HEK293 (cell line): ENCODE measurements around the gene HTR4.

Experiments used
- CTCF ChIA-PET: fragments of 350-600 bp; formaldehyde crosslinking; extraction: SDS; loops from one replicate; lab custom pipeline; 2021; ENCODE audit warnings: antibody characterized with exemption; lab: Yijun Ruan, JAX
- POLR2A ChIA-PET: fragments of 300-600 bp; formaldehyde crosslinking; extraction: SDS; loops from one replicate; lab custom pipeline; 2020; ENCODE audit warnings: antibody characterized with exemption, inconsistent platforms; lab: Yijun Ruan, JAX
- H3K27ac ChIP-seq: fragments of 200-500 bp; sonication (Bioruptor generic); 2 replicates; pipeline ENCODE4 v1.5.1; 2014; ENCODE audit warnings: low read depth, low read length, control low read depth, inconsistent platforms; ENCODE audit errors: extremely low read depth
- H3K36me3 ChIP-seq, 2 experiments: fragments of 200-500 bp in 1 of 2; sonication (Bioruptor generic) in 1 of 2; 1 replicate in 1 of 2; 2 replicates in 1 of 2; pipeline ENCODE4 v1.5.1; 2014 to 2017; ENCODE audit warnings: inconsistent platforms in 2 of 2, low read length in 2 of 2; ENCODE audit not compliant: control insufficient read depth in 2 of 2, insufficient read depth in 1 of 2
- H3K4me1 ChIP-seq: fragments of 200-500 bp; sonication (Bioruptor generic); 2 replicates; pipeline ENCODE4 v1.5.1; 2014; ENCODE audit warnings: mild to moderate bottlenecking, low read length, inconsistent platforms; ENCODE audit not compliant: control insufficient read depth, insufficient read depth
- H3K4me3 ChIP-seq: 2 replicates; pipeline ENCODE4 v1.5.1; 2011; ENCODE audit warnings: low read depth, mild to moderate bottlenecking, control low read depth, low read length, moderate library complexity
- H3K9me3 ChIP-seq: fragments of 200-500 bp; sonication (Bioruptor generic); 2 replicates; pipeline ENCODE4 v1.5.1; 2014; ENCODE audit warnings: low read depth, low read length, inconsistent platforms; ENCODE audit not compliant: control insufficient read depth, insufficient read depth
- KLF10 ChIP-seq: fragments of 450-650 bp; IDR thresholded peaks from 2 replicates; pipeline ENCODE4 v1.5.1; 2018; ENCODE audit warnings: missing biosample characterization, mild to moderate bottlenecking, missing genetic modification characterization
- TCF7L2 ChIP-seq: IDR thresholded peaks from 2 replicates; pipeline ENCODE4 v1.6.1; 2011; ENCODE audit warnings: low read depth, mild to moderate bottlenecking, inconsistent platforms, low read length, moderate library complexity, borderline replicate concordance
- WT1 ChIP-seq: fragments of 450-650 bp; formaldehyde crosslinking; IDR thresholded peaks from 2 replicates; pipeline ENCODE4 v1.5.1; 2016; ENCODE audit warnings: missing biosample characterization, missing genetic modification characterization
- ZBTB17 ChIP-seq: fragments of 450-650 bp; formaldehyde crosslinking; IDR thresholded peaks from 2 replicates; pipeline ENCODE4 v1.5.1; 2016; ENCODE audit warnings: missing biosample characterization, missing genetic modification characterization
- ZEB2 ChIP-seq: fragments of 450-650 bp; formaldehyde crosslinking; IDR thresholded peaks from 2 replicates; pipeline ENCODE4 v1.5.1; 2016; ENCODE audit warnings: missing biosample characterization, missing genetic modification characterization
- ZFP3 ChIP-seq: fragments of 450-650 bp; formaldehyde crosslinking; IDR thresholded peaks from 2 replicates; pipeline ENCODE4 v1.5.1; 2016; ENCODE audit warnings: low read depth, missing biosample characterization, missing genetic modification characterization
- ZIC2 ChIP-seq: fragments of 450-650 bp; formaldehyde crosslinking; IDR thresholded peaks from 2 replicates; pipeline ENCODE4 v1.5.1; 2016; ENCODE audit warnings: missing biosample characterization, missing genetic modification characterization
- ZNF157 ChIP-seq: fragments of 450-650 bp; formaldehyde crosslinking; IDR thresholded peaks from 2 replicates; pipeline ENCODE4 v1.5.1; 2016; ENCODE audit warnings: missing biosample characterization, missing genetic modification characterization
- ZNF2 ChIP-seq: fragments of 450-650 bp; formaldehyde crosslinking; IDR thresholded peaks from 2 replicates; pipeline ENCODE4 v1.5.1; 2016; ENCODE audit warnings: missing biosample characterization, missing genetic modification characterization
- ZNF211 ChIP-seq: fragments of 450-650 bp; formaldehyde crosslinking; IDR thresholded peaks from 2 replicates; pipeline ENCODE4 v1.5.1; 2016; ENCODE audit warnings: low read depth, missing biosample characterization, missing genetic modification characterization
- ZNF23 ChIP-seq: fragments of 450-650 bp; formaldehyde crosslinking; IDR thresholded peaks from 2 replicates; pipeline ENCODE4 v1.5.1; 2016; ENCODE audit warnings: missing biosample characterization, missing genetic modification characterization, borderline replicate concordance
- ZNF302 ChIP-seq: fragments of 450-650 bp; formaldehyde crosslinking; IDR thresholded peaks from 2 replicates; pipeline ENCODE4 v1.5.1; 2016; ENCODE audit warnings: missing biosample characterization, missing genetic modification characterization, low read depth
- ZNF354C ChIP-seq: fragments of 450-650 bp; formaldehyde crosslinking; IDR thresholded peaks from 2 replicates; pipeline ENCODE4 v1.5.1; 2016; ENCODE audit warnings: missing biosample characterization, missing genetic modification characterization, low read depth, borderline replicate concordance
- ZNF513 ChIP-seq: fragments of 450-650 bp; IDR thresholded peaks from 2 replicates; pipeline ENCODE4 v1.5.1; 2018; ENCODE audit warnings: missing biosample characterization, missing genetic modification characterization
- ZNF529 ChIP-seq: fragments of 450-650 bp; formaldehyde crosslinking; IDR thresholded peaks from 2 replicates; pipeline ENCODE4 v1.5.1; 2017; ENCODE audit warnings: missing genetic modification characterization, missing biosample characterization; ENCODE audit not compliant: insufficient replicate concordance
- ZNF571 ChIP-seq: fragments of 450-650 bp; formaldehyde crosslinking; IDR thresholded peaks from 2 replicates; pipeline ENCODE4 v1.5.0; 2017; ENCODE audit warnings: missing biosample characterization, missing genetic modification characterization
- ZNF654 ChIP-seq: fragments of 450-650 bp; formaldehyde crosslinking; IDR thresholded peaks from 2 replicates; pipeline ENCODE4 v1.5.1; 2016; ENCODE audit warnings: low read depth, missing biosample characterization, missing genetic modification characterization
- ZNF777 ChIP-seq: fragments of 450-650 bp; formaldehyde crosslinking; IDR thresholded peaks from 2 replicates; pipeline ENCODE4 v1.5.1; 2017; ENCODE audit warnings: missing biosample characterization, missing genetic modification characterization, borderline replicate concordance
- ZSCAN18 ChIP-seq: fragments of 450-650 bp; formaldehyde crosslinking; IDR thresholded peaks from 2 replicates; pipeline ENCODE4 v1.5.1; 2016; ENCODE audit warnings: missing biosample characterization, missing genetic modification characterization
- TF ChIP-seq, protein P1 (sequence below): fragments of 450-650 bp; formaldehyde crosslinking; IDR thresholded peaks from 2 replicates; pipeline ENCODE4 v1.5.1; 2016; ENCODE audit warnings: missing biosample characterization, missing genetic modification characterization
- TF ChIP-seq, protein P2 (sequence below): fragments of 450-650 bp; formaldehyde crosslinking; IDR thresholded peaks from 2 replicates; pipeline ENCODE4 v1.5.1; 2016; ENCODE audit warnings: missing biosample characterization, missing genetic modification characterization, borderline replicate concordance

HTR4 gene

DNA sequence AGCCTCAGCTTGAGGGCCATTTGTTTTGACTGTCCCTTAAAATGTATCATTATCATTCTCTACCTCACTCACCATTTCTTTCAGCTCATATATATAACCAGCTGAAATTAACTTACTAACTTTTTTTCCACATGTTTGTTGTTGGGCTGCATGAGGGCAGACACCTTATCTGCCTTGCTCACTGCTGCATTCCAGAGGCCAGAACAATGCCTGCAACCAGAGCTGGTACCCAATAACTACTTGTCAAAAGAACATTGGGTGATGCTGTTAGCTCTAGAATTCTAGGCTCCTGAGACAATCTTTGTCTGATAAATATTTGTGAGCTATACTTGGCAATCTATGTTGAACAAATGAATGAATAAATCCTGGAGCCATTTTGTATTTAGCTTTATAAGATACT, 68.3 kb downstream of the HTR4 start:
- Histone ChIP-seq H3K4me3 (no peak overlapping the region), H3K9me3 (no peaks in the 10 kb centered on the region), H3K27ac (no peak overlapping the region), H3K36me3 (no peaks in the 10 kb centered on the region), H3K4me1 (no peaks in the 10 kb centered on the region)
- no peak for TF ChIP-seq ZNF529
- no peak for TF ChIP-seq ZFP3 (tag by site-specific recombination)
- POLR2A ChIA-PET = no interaction called here
- CTCF ChIA-PET = interaction anchor here (0.5 to 2.0 kb wide), 4 partner anchors 140 to 525 kb away, joined by 3 to 5 read pairs (median 3); no protein-coding TSS in a partner anchor

DNA sequence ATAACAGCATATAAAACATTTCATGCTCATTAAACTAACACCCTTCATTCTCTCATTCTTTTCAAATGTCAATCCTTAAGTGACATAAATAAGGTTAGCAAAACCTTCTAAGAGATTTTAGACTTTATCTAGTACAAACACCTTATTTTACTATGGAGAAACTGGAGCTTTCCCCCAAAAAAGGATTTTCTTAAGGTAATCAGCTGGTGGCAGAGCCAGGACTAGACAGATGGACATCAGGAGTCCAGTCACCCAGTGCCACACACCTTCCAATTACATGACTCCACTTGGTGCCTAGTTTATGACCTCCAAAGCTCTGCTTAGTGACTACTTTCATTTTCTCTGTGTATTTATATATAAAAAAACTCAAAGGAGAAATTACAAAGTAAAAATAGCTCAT, 70.2 kb downstream of the HTR4 start:
- Histone ChIP-seq H3K4me3 (no peak overlapping the region), H3K9me3 (no peaks in the 10 kb centered on the region), H3K27ac (no peak overlapping the region), H3K36me3 (no peaks in the 10 kb centered on the region), H3K4me1 (no peaks in the 10 kb centered on the region)
- POLR2A ChIA-PET = no interaction called here
- CTCF ChIA-PET = no interaction called here
- TF ChIP-seq WT1 (tag by site-specific recombination) (no peak), ZNF157 (tag by site-specific recombination) (no peak), ZNF571 (no peak), ZNF354C (tag by site-specific recombination) (no peak), ZSCAN18 (tag by site-specific recombination) (no peak), TCF7L2 (no peak), ZNF302 (tag by site-specific recombination) (no peak), ZNF211 (tag by site-specific recombination) (no peak), ZNF654 (tag by site-specific recombination) (no peak), ZIC2 (no peak), ZNF2 (tag by site-specific recombination) (no peak)
- TF ChIP-seq, protein P1, sequence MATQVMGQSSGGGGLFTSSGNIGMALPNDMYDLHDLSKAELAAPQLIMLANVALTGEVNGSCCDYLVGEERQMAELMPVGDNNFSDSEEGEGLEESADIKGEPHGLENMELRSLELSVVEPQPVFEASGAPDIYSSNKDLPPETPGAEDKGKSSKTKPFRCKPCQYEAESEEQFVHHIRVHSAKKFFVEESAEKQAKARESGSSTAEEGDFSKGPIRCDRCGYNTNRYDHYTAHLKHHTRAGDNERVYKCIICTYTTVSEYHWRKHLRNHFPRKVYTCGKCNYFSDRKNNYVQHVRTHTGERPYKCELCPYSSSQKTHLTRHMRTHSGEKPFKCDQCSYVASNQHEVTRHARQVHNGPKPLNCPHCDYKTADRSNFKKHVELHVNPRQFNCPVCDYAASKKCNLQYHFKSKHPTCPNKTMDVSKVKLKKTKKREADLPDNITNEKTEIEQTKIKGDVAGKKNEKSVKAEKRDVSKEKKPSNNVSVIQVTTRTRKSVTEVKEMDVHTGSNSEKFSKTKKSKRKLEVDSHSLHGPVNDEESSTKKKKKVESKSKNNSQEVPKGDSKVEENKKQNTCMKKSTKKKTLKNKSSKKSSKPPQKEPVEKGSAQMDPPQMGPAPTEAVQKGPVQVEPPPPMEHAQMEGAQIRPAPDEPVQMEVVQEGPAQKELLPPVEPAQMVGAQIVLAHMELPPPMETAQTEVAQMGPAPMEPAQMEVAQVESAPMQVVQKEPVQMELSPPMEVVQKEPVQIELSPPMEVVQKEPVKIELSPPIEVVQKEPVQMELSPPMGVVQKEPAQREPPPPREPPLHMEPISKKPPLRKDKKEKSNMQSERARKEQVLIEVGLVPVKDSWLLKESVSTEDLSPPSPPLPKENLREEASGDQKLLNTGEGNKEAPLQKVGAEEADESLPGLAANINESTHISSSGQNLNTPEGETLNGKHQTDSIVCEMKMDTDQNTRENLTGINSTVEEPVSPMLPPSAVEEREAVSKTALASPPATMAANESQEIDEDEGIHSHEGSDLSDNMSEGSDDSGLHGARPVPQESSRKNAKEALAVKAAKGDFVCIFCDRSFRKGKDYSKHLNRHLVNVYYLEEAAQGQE (tag by site-specific recombination) = no peak

- CTCF ChIA-PET = no interaction called here
- Histone ChIP-seq H3K36me3 (no peaks in the 10 kb centered on the region), H3K4me1 (no peaks in the 10 kb centered on the region), H3K27ac (no peak overlapping the region), H3K9me3 (no peaks in the 10 kb centered on the region), H3K4me3 (no peak overlapping the region)
- TF ChIP-seq ZBTB17 (tag by site-specific recombination) (no peak), KLF10 (no peak), ZEB2 (tag by site-specific recombination) (no peak), ZNF513 (tag by site-specific recombination) (peak; percentile 70), ZNF23 (tag by site-specific recombination) (no peak), ZNF777 (tag by site-specific recombination) (no peak)
- TF ChIP-seq, protein P2, sequence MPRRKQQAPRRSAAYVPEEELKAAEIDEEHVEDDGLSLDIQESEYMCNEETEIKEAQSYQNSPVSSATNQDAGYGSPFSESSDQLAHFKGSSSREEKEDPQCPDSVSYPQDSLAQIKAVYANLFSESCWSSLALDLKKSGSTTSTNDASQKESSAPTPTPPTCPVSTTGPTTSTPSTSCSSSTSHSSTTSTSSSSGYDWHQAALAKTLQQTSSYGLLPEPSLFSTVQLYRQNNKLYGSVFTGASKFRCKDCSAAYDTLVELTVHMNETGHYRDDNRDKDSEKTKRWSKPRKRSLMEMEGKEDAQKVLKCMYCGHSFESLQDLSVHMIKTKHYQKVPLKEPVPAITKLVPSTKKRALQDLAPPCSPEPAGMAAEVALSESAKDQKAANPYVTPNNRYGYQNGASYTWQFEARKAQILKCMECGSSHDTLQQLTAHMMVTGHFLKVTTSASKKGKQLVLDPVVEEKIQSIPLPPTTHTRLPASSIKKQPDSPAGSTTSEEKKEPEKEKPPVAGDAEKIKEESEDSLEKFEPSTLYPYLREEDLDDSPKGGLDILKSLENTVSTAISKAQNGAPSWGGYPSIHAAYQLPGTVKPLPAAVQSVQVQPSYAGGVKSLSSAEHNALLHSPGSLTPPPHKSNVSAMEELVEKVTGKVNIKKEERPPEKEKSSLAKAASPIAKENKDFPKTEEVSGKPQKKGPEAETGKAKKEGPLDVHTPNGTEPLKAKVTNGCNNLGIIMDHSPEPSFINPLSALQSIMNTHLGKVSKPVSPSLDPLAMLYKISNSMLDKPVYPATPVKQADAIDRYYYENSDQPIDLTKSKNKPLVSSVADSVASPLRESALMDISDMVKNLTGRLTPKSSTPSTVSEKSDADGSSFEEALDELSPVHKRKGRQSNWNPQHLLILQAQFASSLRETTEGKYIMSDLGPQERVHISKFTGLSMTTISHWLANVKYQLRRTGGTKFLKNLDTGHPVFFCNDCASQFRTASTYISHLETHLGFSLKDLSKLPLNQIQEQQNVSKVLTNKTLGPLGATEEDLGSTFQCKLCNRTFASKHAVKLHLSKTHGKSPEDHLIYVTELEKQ (tag by site-specific recombination) = no peak
- POLR2A ChIA-PET = no interaction called here
Observed at GRCh38 chr5:148583421-148583965, 70.8 kb downstream of the HTR4 start.
